ENCODE data around the gene PRICKLE3. TPM values are rescaled to one million over a fixed set of nuclear protein-coding genes. Genes with fewer than 3 reads are reported as not detected.
A peak's percentile ranks its signal among the peaks of the same experiment; 100 is the strongest.
"Not testable (repeated sequence)": the region's sequence is repeated elsewhere in the genome, so short reads cannot be mapped to it uniquely, and the experiment has no call there.

PRICKLE3 gene
- total and polyA plus RNA-seq, 12 donors = 2.8 to 46.8 (median 12.0) TPM

- peaks cover 8 to 12% of the 10 kb centered on the region in 2 donors for H3K4me1 ChIP-seq (replicated peaks in 1 of 2)
- no peaks in the 10 kb centered on the region for H3K27me3 ChIP-seq
- WGBS, 4 donors = 81 to 89% (median 84%) methylated on average over 4 of the region's 4 CpGs
- TF ChIP-seq CTCF (IDR thresholded peaks at IDR 0.05) (peak in 2 of 6 experiments; percentile 18 to 21), POLR2A (IDR thresholded peaks at IDR 0.05) (no peak)
- peak overlapping the region in 4 of 5 donors; percentile 42 to 70 (median 67) for H3K27ac ChIP-seq
- DNase-seq = peak in 2 of 7 donors; percentile 32 to 43
- no peaks in the 10 kb centered on the region for H3K9me3 ChIP-seq (replicated peaks in 1 of 3)
- intact Hi-C loops (cut with DNase I) = no loop called here
- no peak overlapping the region for H3K4me3 ChIP-seq
- peaks cover 0 to 12% of the 10 kb centered on the region in 2 donors for H3K36me3 ChIP-seq (replicated peaks in 1 of 2)
Measured at GRCh38 chrX:49177338-49177833, 8.8 kb downstream of the PRICKLE3 start.

- no peaks in the 10 kb centered on the region for H3K27me3 ChIP-seq
- H3K27ac ChIP-seq = peak overlapping the region in 4 of 5 donors; percentile 42 to 70 (median 67)
- 35 to 72% (median 48%) methylated on average over 8 to 27 of the region's 27 CpGs for WGBS, 4 donors
- H3K9me3 ChIP-seq (replicated peaks in 1 of 3) = no peaks in the 10 kb centered on the region
- DNase-seq = peak in 6 of 7 donors; percentile 52 to 74 (median 64)
- peaks cover 8 to 12% of the 10 kb centered on the region in 2 donors for H3K4me1 ChIP-seq (replicated peaks in 1 of 2)
- no peak for TF ChIP-seq POLR2A (IDR thresholded peaks at IDR 0.05)
- no peak for TF ChIP-seq CTCF (IDR thresholded peaks at IDR 0.05)
- intact Hi-C loops (cut with DNase I) = no loop called here
- no peak overlapping the region for H3K4me3 ChIP-seq
- H3K36me3 ChIP-seq (replicated peaks in 1 of 2) = peaks cover 0 to 12% of the 10 kb centered on the region in 2 donors
Measured at GRCh38 chrX:49176421-49177326, 9.5 kb downstream of the PRICKLE3 start.

DNA sequence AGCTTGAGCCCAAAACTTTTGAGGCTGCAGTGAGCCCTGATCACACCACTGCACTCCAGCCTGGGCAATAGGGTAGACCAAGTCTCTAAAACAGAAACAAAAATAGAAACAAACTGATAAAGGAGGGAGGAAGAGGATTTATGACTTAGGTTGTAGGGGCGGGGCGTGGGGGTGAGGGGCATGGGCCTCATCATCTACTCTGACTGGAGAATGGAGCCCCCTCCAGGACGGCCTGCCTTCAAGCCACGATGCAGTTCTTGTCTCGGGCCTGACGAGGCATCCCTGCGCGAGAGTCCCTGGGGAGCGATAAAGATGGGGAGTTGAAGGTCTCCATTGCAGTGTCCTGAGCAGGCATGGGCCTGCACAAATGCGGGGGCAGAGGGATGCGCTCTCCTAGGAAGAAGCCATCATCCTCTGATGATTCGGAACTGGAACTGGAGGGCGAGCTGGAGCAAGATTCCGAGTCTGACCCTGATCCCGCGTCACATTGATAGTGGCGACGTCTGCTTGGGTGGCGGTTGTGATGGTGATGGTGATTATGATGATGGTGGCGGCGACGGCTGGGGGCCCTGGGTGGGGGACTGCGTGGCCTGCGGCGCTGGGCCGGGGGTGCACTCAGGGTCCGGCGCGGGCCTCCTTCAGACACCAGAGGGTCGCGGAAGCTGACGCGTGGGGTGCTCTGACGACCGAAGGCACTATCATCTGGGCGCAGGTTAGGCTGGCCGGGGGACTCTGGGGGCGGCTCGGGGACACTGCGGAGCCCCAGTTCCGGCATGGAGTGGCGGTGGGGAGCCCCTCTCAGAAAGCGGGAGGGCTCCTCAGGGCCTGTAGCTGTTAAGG, 10.5 kb downstream of the PRICKLE3 start:
- DNase-seq = no peak
- Histone ChIP-seq H3K27me3 (no peaks in the 10 kb centered on the region), H3K4me3 (no peak overlapping the region), H3K27ac (peak overlapping the region in 1 of 5 donors; percentile 67), H3K4me1 (replicated peaks in 1 of 2) (peaks cover 8 to 12% of the 10 kb centered on the region in 2 donors), H3K9me3 (replicated peaks in 1 of 3) (no peaks in the 10 kb centered on the region), H3K36me3 (replicated peaks in 1 of 2) (peaks cover 0 to 12% of the 10 kb centered on the region in 2 donors)
- 74 to 93% (median 88%) methylated on average over 9 to 43 of the region's 43 CpGs for WGBS, 4 donors
- intact Hi-C loops (cut with DNase I) = no loop called here
- no peak for TF ChIP-seq POLR2A (IDR thresholded peaks at IDR 0.05)
- no peak for TF ChIP-seq CTCF (IDR thresholded peaks at IDR 0.05)

DNA sequence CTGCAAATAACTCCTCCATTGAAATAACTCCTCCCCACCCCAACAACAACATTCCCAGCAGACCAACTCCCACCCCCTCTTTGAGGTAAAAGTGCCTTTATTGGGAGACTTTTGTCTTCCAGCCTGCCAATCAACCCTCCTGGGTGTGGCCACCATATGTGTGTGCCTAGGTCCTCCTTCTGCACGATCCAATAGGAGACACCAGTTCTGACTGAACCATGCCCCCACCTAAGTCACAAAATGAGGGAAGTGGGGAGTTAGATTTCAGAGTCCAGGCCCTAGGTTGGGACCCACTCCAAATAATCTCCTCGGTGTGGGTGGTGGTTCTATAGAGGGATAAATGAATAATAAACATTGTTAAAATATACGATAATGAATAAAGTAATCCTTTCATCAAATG, 11.4 kb downstream of the PRICKLE3 start:
- Histone ChIP-seq H3K36me3 (replicated peaks in 1 of 2) (peaks cover 0 to 12% of the 10 kb centered on the region in 2 donors), H3K4me1 (replicated peaks in 1 of 2) (peaks cover 8 to 12% of the 10 kb centered on the region in 2 donors), H3K4me3 (no peak overlapping the region), H3K9me3 (replicated peaks in 1 of 3) (no peaks in the 10 kb centered on the region), H3K27me3 (no peaks in the 10 kb centered on the region), H3K27ac (no peak overlapping the region)
- no peak for DNase-seq
- TF ChIP-seq POLR2A (IDR thresholded peaks at IDR 0.05) = no peak
- TF ChIP-seq CTCF (IDR thresholded peaks at IDR 0.05) = no peak
- intact Hi-C loops (cut with DNase I) = no loop called here
- WGBS, 4 donors = 66 to 78% (median 70%) methylated on average over 3 of the region's 3 CpGs

DNA sequence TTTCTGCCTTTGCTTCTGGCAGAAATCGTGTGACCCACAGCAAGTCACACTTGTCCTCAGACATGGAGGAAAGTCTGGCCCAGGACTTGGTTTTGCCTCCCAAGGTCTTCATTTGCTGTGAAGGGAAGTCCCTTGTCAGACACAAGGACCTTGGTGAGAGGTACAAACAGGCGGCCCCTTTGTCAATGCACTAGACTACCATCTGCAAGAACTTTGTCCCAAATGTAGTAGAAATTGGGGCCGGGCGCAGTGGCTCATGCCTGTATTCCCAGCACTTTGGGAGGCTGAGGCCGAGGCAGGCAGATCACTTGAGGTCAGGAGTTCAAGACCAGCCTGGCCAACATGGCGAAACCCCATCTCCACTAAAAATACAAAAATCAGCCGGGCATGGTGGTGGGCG, 12.6 kb downstream of the PRICKLE3 start:
- H3K4me3 ChIP-seq; H3K9me3 ChIP-seq (replicated peaks in 1 of 3); intact Hi-C loops (cut with DNase I); H3K27me3 ChIP-seq: not testable (repeated sequence)
- peak in 1 of 7 donors; percentile 27 for DNase-seq
- Histone ChIP-seq H3K36me3 (replicated peaks in 1 of 2) (peaks cover 0 to 12% of the 10 kb centered on the region in 2 donors), H3K4me1 (replicated peaks in 1 of 2) (peaks cover 8 to 12% of the 10 kb centered on the region in 2 donors), H3K27ac (peak overlapping the region in 4 of 5 donors; percentile 74 to 89 (median 82))
- 50 to 84% (median 74%) methylated on average over 1 to 8 of the region's 8 CpGs for WGBS, 4 donors

All from adrenal gland (tissue), 12 donors.